ACHN (cell line): ENCODE data around the gene ARHGAP26.

Experiments used
- DNase-seq: peaks from one replicate; pipeline ENCODE4 v3.0.0-alpha.2; 2015
- in situ Hi-C: cut with HindIII; loops from 2 replicates; pipeline ENCODE4 v1.10.0; 2017; ENCODE audit warnings: low sequenced_read_pairs, low pct_ligation_motif_present, low pct_unique_long_range_greater_than_20kb

Gene ARHGAP26

GRCh38 chr5:143044265-143044664, 274.1 kb downstream of the ARHGAP26 start:
- in situ Hi-C loops = no loop called here
- no peak for DNase-seq

GRCh38 chr5:143045062-143045461, 274.9 kb downstream of the ARHGAP26 start:
- in situ Hi-C loops = no loop called here

DNA sequence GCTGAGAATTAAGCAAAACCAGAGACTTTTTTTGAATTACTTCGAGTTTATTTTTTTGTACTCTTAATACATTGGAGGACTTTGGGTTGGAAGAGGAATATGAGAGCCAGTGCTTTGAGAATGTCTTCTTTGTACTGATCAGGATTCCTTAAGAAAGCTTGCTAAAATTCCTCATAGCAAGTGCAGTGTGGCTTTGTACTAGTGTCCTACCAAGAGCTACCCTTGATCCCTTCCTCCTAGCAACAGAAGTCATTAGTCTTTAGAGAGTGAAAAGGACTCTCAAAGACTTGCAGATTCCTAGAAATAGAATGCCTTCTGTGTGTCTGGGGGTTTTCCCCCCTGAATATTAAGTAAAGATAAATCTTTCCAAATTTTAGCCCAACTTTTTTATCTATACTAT, 276.1 kb downstream of the ARHGAP26 start:
- in situ Hi-C loops = no loop called here
- no peak for DNase-seq

More at GRCh38 chr5:143045062-143045461, 274.9 kb downstream of the ARHGAP26 start:
- DNase-seq = no peak

GRCh38 chr5:143047091-143047490, 276.9 kb downstream of the ARHGAP26 start:
- DNase-seq = no peak
- in situ Hi-C loops = no loop called here

- in situ Hi-C loops = no loop called here
- DNase-seq = no peak
These were observed 280.0 kb downstream of the ARHGAP26 start for GRCh38 chr5:143050183-143050582.

DNA sequence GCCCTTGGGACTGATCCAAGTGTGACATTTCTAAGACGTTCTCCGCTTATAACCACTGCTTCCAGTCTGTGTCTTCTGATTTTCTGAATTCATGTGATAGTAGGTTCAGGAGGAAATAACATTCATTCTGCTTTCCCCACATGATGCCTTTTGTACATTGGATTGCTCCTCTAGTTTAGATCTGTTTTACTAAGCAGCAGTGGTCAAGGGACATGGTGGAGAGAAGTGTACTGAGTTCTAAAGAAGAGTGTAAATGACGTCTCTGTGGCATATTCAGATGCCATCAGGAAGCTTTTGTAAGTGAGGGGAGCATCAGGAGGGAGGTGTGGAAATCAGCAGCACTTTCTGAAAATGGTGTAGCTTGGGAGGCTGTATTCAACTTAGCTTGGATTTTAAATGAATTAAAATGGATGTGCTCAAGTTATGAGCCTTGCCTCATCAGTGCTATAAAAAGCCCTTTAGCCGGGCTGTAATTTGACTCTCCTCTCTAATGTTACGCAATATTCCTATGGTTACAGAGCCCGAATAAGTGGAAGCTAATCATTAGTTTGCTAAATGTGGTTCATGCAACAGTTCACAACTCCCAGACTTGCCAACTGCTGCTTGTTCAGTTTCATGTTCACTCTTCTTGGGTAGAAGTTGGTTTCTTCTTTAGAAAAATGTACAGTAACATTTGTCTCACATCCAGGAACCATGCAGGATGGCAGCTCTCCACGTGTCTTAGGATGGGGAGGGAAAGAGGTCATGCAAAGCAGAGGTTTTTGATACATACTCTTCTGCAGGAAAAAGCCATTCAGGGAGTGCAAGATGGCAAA, 281.3 kb downstream of the ARHGAP26 start:
- peak; percentile 45 for DNase-seq
- in situ Hi-C loops = no loop called here

DNA sequence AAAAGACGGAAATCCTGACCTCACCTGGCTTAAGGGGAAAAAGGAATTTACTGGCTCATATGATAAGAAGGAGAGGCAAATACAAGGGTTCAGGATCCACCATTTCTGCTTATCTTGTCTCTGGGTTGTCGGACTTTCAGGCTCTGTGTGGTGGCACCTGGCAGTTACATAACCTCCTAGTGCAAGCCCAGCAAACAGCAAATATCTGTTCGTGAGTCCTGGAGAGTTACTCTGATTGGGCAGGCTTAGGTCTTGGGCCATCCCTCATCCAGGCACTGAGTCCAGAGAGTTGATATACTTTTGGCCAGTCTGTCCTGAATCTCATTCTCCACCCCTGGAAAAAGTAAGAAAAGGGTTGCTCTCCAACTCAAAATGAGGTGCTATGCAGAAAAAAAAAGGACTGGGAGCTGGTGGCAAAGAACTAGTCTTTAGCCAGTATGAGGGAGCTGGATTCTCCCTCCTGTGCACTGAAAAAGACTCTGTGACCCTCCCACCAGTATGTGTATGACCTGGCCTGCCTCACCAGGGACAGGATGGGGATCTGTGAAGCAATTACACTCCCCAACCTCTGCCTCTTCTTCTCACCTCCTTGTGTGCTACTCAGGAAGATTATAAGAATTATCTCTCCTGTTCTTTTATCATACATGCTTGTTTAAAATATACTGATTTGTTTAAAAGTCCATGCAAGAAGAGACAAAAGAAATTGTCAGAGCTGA, 282.9 kb downstream of the ARHGAP26 start:
- in situ Hi-C loops = no loop called here
- no peak for DNase-seq

GRCh38 chr5:143053780-143054179, 283.6 kb downstream of the ARHGAP26 start:
- DNase-seq = no peak
- in situ Hi-C loops = no loop called here

DNA sequence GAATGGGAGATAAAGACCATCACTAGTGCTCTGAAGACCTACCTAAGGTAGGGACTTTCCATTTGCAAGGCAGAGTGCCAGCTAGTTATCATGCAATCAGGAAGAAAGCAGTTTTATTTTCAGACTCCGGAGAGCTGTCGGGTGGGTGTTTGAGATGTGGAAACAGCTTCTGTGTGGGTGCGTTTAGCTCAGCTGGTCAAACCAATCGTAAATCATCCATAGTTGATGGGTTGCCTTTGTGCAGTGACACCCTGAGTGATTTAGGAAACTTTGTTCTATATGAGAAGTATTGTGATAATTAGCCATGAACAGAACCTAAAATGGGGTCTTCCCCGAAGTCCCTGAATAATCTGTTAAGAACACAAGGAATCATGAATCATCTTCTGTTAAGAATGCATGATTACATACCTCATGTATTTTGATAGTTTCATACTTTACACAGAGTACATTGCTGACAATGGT, 284.3 kb downstream of the ARHGAP26 start:
- in situ Hi-C loops = no loop called here
- no peak for DNase-seq

DNA sequence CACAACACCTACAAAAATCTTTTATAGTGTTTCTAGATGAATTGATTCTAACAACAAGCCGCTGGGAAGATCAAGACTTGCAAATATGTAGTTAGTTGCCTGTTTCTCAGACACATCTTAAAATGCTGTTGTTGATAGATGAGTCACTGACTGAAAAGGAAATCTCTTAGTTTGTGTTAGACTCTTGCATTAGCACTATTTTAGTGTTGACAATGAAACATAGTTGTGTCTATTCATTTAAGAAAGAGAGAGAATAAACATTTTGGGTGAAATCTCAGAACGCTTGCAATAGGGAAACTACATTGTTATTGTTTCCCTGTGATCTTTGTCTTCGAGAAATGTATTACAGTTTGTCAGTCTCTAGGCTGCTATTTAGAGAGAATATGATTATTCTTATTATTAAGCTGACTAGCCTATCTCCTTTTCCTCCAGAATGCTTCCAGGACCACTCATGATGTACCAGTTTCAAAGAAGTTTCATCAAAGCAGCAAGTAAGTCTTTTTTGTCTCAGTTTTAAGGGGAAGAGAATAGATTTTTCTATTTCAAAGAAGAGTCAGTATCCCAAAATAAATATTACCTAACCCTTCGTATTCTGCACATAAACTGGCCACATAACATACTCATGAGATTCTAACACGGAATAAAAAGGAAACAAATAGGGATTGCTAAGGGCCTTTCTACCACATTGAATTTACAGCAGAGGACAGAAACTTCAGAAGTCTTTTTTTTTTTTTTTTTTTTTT, 285.6 kb downstream of the ARHGAP26 start:
- in situ Hi-C loops = no loop called here
- no peak for DNase-seq

- in situ Hi-C loops = no loop called here
- no peak for DNase-seq
These were observed 286.1 kb downstream of the ARHGAP26 start for GRCh38 chr5:143056339-143056704.

- in situ Hi-C loops = no loop called here
- no peak for DNase-seq
These were observed 286.8 kb downstream of the ARHGAP26 start for GRCh38 chr5:143056792-143057579.

DNA sequence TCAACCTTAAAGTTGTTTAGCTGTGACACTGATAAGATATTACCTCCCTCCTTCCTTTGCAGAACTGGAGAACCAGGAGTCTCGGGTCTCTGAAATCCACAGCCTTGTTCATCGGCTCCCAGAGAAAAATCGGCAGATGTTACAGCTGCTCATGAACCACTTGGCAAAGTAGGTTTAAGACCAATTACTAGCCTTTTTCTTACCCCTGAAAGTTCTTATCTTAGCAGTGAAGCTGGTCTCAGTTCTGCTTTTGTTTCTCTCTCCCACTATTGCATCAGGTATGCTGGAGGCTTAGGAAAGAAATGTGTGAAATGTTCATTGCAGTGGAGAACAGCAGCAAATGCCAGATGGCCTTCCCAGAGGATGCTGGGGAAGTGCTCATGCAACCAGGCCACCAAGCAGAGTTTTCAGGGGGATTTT, 287.4 kb downstream of the ARHGAP26 start:
- in situ Hi-C loops = no loop called here
- no peak for DNase-seq

GRCh38 chr5:143059355-143059754, 289.2 kb downstream of the ARHGAP26 start:
- in situ Hi-C loops = no loop called here
- no peak for DNase-seq

DNA sequence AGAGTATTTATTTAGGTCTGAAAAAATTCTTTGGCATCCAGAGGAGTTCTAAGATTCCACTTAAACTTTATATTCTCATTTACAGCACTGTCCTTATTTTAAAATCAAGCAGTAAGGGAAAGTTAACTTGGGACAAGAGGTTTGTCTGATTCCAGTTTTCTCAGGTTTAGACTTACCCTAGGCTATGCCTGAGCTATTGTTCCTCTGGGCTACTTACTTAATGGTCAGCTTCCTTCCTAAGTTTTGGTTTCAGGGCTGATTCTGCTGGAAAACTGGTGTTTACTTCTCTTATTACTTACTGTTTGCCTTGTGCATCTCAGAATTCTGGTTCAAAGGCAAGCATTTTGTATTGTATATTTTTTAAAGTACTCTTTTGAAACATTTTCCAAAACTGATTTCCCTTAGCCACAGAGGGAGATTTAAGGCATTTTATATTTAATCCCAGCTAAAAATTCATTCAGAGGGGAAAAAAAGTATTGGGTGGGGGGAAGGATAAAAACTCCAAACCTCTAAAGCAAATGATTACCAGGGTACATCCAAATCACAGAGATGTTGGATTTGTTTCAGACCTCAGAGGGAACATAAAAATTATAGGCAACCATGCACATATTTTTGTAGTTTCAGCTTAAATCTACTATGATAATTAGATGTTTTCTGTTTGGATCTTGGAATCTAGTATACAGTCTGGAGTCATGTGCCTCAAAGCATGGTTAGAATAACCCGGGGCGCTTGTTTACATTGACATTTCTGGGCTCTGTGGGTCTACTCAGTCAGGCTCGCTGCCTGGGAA, 290.0 kb downstream of the ARHGAP26 start:
- in situ Hi-C loops = no loop called here
- no peak for DNase-seq

DNA sequence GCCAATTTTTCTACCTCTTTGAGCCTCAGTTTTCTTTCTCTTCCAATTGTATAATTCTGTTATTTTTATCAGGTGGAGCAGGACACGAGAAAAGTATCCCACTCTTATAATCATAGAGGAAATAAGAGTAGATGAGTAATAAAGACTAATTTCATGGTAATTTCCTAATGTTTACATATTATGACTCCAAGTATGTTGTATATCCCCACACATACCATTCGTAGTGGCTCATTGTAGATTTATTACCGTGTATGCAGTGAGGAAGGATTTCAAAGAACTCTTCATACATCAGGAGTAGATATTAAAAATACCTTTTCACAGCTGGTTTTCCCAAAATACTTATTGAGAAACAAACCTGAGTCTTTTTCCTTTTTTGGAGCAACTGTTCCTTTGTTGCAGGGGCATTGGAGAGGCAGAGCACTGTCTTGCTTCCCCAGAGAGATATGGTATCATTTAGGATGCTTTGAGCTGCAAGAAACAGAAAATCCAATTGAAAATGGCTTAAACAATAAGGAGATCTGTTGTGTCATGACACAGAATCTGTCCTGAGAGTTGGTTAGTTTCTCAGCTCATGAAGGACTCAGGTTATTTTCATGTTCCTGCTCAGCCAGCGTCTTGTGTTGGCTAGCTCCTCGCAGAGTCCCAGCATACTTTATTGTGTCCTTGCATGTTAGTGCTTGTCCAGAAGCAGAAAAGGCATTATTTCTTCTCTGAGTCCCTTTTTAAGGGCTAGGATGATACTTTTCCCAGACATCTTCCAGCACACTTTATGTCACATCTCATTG, 291.2 kb downstream of the ARHGAP26 start:
- in situ Hi-C loops = no loop called here
- DNase-seq = no peak

DNA sequence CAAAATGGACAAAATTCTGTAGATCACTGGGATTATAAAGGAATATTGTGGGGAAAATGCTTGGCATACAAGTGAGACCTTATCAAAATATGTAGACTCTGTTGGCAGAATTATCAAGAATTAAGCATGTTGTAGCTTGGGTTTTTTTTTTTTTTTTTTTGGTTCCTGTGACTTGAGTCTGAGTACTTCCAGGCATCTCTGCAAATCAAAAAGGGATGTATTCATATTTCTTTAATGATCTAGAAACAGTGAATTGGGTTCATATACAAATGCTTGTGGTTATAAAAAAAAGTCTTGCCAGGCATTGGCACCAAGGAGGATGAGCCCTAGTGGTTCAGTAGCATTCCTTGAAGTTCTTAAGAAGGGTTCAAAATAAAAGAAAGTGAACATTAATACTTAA, 292.2 kb downstream of the ARHGAP26 start:
- DNase-seq = no peak
- in situ Hi-C loops = no loop called here
